ENCODE results near the gene OR4E2.

GRCh38 chr14:21654215-21654614, 580 bp downstream of the OR4E2 start:
- no peak for TF ChIP-seq CTCF (conservative IDR thresholded peaks at IDR 0.05; ENCODE audit: low read length)
- TF ChIP-seq EZH2phosphoT487 (IDR thresholded peaks at IDR 0.05; ENCODE audit: borderline replicate concordance, low read depth, low read length), result no peak
